Sigmoid colon (tissue), 7 donors: ENCODE measurements around the gene OR11L1. TPM values are rescaled to one million over a fixed set of nuclear protein-coding genes. Genes with fewer than 3 reads are reported as not detected.

Experiments used
- DNase-seq: peaks from one replicate; pipeline ENCODE4 v3.0.0-alpha.2; 2019
- H3K27ac ChIP-seq, 4 donors: fragments of 200-600 bp; sonication (generic); one replicate each; pipeline ENCODE4 v1.5.1; 2016 to 2019; ENCODE audit warnings: mild to moderate bottlenecking in 1 of 4
- H3K27me3 ChIP-seq, 3 donors: fragments of 200-600 bp; sonication (generic); one replicate each; pipeline ENCODE4 v1.5.1; 2019; ENCODE audit warnings: mild to moderate bottlenecking in 1 of 3
- H3K36me3 ChIP-seq, 4 donors: fragments of 200-600 bp; sonication (generic); one replicate each; pipeline ENCODE4 v1.5.1; 2016 to 2019
- H3K4me1 ChIP-seq, 4 donors: fragments of 200-600 bp; sonication (generic); one replicate each; pipeline ENCODE4 v1.5.1; 2017 to 2019
- H3K4me3 ChIP-seq, 4 donors: fragments of 200-600 bp; sonication (generic); one replicate each; pipeline ENCODE4 v1.5.1; 2017 to 2019; ENCODE audit warnings: mild to moderate bottlenecking in 2 of 4, moderate library complexity in 1 of 4
- H3K9me3 ChIP-seq, 4 donors: fragments of 200-600 bp in 3 of 4; sonication (generic) in 3 of 4; one replicate each; pipeline versions ENCODE4 v1.5.1 to v1.6.1; 2013 to 2019
- EP300 ChIP-seq, 4 donors: sonication (generic); formaldehyde crosslinking; IDR thresholded peaks; one replicate each; pipeline ENCODE4 v1.6.1; 2017; ENCODE audit warnings: antibody characterized with exemption in 4 of 4
- POLR2A ChIP-seq, 2 donors: fragments of 450-650 bp; IDR thresholded peaks; one replicate each; pipeline ENCODE4 v1.6.1; 2016; ENCODE audit warnings: antibody characterized with exemption in 2 of 2, mild to moderate bottlenecking in 2 of 2, moderate library complexity in 2 of 2
- POLR2AphosphoS5 ChIP-seq, 4 donors: sonication (generic); formaldehyde crosslinking; IDR thresholded peaks; one replicate each; pipeline ENCODE4 v1.6.1; 2017; ENCODE audit warnings: antibody characterized with exemption in 4 of 4
- WGBS, 2 donors: extraction: QIAGEN DNeasy Blood & Tissue Kit; methylation state at CpG; one replicate each; pipeline ENCODE4 v1.1.7; 2013; 5-methylcytosine and 5-hydroxymethylcytosine counted together
- intact Hi-C: fragments of 100-400 bp; cut with DNase I; formaldehyde crosslinking; loops from one replicate; pipeline ENCODE4 v1.15.1; 2023
- polyA plus RNA-seq, 3 donors: library from polyadenylated mRNA; stranded (reverse); fragments of 200-250 nt; gene quantifications; one replicate each; pipeline ENCODE4 v1.2.3, GENCODE V29; 2013
- total RNA-seq, 4 donors: library from RNA; depleted of rRNA; stranded (reverse); fragments of >200 nt; gene quantifications; one replicate each; pipeline ENCODE4 v1.1.0, GENCODE V29; 2016
- TF ChIP-seq, protein P1 (sequence below), 4 experiments: fragments of 450-650 bp in 3 of 4; fragments of 200-600 bp in 1 of 4; IDR thresholded peaks; one replicate each; pipeline ENCODE4 v1.5.1; 2016 to 2019; ENCODE audit warnings: antibody characterized with exemption in 4 of 4, mild to moderate bottlenecking in 3 of 4, moderate library complexity in 2 of 4
- donor health status: healthy with polysubstance abuse.
- donor health status: Bipolar disorder and iron deficiency.
- donor health status: healthy.

The OR11L1 gene
- total and polyA plus RNA-seq, 7 donors: not detected

DNA sequence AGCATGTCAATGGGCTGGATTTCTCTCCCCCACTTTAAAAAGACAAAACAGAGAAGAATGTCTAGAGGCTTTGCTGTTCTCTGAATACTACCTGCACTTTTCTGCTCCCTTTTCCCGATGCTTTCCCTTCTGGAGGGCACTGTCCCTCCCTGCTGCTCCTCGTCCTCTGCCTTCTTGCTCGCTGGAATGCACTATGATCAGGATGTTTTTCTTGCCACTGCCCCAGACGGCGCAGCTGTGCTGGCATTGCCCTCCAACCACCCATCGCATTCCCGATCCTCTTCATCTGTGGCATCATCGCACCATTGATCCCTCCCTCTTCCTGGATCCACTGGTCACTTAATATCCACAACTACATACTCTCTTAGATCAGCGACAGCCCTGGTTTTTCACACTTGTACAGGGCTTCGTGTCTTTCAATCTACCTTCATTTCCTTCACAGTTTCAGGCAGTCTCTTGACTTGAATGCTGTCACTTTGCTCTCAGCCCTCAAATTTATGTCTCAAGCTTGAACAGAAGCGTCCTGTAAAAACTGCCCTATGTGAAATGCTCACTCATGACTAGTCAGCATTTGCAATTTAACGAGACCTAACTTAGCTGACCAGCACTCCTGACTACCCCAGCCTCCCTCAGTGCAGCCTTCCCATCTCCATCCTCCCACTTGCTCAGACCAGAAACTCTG, 3.5 kb upstream of the OR11L1 start:
- 77 to 80% methylated on average over 12 of the region's 12 CpGs for WGBS, 2 donors
- Histone ChIP-seq H3K36me3 (no peaks in the 10 kb centered on the region), H3K27ac (no peak overlapping the region), H3K4me1 (no peaks in the 10 kb centered on the region), H3K4me3 (no peak overlapping the region), H3K9me3 (no peaks in the 10 kb centered on the region), H3K27me3 (no peaks in the 10 kb centered on the region)
- intact Hi-C loops: no loop called here
- no peak for DNase-seq
- TF ChIP-seq, protein P1, sequence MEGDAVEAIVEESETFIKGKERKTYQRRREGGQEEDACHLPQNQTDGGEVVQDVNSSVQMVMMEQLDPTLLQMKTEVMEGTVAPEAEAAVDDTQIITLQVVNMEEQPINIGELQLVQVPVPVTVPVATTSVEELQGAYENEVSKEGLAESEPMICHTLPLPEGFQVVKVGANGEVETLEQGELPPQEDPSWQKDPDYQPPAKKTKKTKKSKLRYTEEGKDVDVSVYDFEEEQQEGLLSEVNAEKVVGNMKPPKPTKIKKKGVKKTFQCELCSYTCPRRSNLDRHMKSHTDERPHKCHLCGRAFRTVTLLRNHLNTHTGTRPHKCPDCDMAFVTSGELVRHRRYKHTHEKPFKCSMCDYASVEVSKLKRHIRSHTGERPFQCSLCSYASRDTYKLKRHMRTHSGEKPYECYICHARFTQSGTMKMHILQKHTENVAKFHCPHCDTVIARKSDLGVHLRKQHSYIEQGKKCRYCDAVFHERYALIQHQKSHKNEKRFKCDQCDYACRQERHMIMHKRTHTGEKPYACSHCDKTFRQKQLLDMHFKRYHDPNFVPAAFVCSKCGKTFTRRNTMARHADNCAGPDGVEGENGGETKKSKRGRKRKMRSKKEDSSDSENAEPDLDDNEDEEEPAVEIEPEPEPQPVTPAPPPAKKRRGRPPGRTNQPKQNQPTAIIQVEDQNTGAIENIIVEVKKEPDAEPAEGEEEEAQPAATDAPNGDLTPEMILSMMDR (IDR thresholded peaks at IDR 0.05): no peak
- TF ChIP-seq POLR2A (IDR thresholded peaks at IDR 0.05) (no peak), EP300 (IDR thresholded peaks at IDR 0.05) (no peak), POLR2AphosphoS5 (IDR thresholded peaks at IDR 0.05) (no peak)

DNA sequence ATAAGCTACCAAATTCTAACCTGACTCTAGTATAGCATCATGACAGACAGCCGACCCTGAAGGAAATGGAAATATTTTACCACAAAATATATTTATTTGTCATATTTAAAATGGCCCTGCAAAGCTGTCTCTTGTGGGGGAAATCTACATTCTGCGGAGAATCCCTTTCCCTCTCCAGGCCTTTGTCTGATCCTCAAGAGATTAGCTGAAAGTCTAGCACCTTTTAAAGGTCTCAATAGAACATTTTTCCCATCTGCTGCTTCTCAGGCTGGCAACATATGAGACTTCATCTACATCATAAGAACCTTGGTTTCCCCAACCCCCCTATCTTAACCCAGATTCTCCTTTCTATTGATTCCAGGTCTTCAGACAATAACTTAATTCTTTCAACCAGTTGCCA, 1.7 kb upstream of the OR11L1 start:
- H3K4me3 ChIP-seq: no peak overlapping the region
- H3K27ac ChIP-seq: no peak overlapping the region
- H3K4me1 ChIP-seq: no peaks in the 10 kb centered on the region
- no peaks in the 10 kb centered on the region for H3K27me3 ChIP-seq
- TF ChIP-seq EP300 (IDR thresholded peaks at IDR 0.05) (no peak), POLR2A (IDR thresholded peaks at IDR 0.05) (no peak), POLR2AphosphoS5 (IDR thresholded peaks at IDR 0.05) (no peak)
- TF ChIP-seq, protein P1 (IDR thresholded peaks at IDR 0.05): no peak
- 89 to 91% methylated on average over 2 of the region's 2 CpGs for WGBS, 2 donors
- no peaks in the 10 kb centered on the region for H3K36me3 ChIP-seq
- no peaks in the 10 kb centered on the region for H3K9me3 ChIP-seq
- intact Hi-C loops: no loop called here
- DNase-seq: no peak

DNA sequence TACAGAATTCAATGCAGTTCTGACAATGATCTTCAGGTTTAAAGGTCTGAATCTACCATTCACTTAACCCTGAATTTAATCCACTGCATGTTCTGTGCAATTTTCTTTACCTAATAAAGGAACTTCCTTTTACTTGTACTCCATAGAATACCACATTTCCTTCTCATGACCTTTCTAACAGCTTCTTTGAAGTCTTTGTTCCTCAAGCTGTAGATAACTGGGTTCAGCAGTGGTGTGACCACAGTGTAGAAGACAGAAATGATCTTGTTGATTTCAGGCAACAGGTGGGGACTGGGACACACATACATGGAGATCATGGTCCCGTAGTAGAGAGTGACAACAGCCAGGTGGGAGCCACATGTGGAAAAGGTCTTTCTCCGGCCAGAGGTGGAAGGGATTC, 878 bp downstream of the OR11L1 start:
- Histone ChIP-seq H3K9me3 (no peaks in the 10 kb centered on the region), H3K36me3 (no peaks in the 10 kb centered on the region), H3K27ac (no peak overlapping the region), H3K27me3 (no peaks in the 10 kb centered on the region), H3K4me3 (no peak overlapping the region), H3K4me1 (no peaks in the 10 kb centered on the region)
- intact Hi-C loops: no loop called here
- WGBS, 2 donors: 72 to 90% methylated on average over 2 of the region's 2 CpGs
- no peak for DNase-seq
- TF ChIP-seq POLR2A (IDR thresholded peaks at IDR 0.05): no peak
- no peak for TF ChIP-seq EP300 (IDR thresholded peaks at IDR 0.05)
- no peak for TF ChIP-seq POLR2AphosphoS5 (IDR thresholded peaks at IDR 0.05)
- TF ChIP-seq, protein P1 (IDR thresholded peaks at IDR 0.05): no peak

DNA sequence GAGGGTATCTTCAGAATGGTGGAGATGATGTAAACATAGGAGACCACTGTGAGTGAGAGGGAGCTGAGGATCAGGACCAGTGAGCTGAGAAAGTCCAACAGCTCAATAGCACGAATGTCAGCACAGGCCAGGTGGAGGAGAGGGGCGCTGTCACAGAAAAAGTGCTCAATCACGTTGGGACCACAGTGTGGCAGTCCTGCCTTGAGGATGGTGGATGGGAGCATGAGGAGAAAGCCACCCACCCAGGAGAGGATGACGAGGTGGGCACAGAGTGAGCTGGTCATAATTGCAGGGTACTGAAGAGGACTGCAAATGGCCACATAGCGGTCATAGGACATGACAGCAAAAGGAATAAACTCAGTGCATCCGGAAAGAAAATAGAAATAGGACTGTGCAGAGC, 8.1 kb downstream of the OR11L1 start:
- intact Hi-C loops: no loop called here
- TF ChIP-seq, protein P1 (IDR thresholded peaks at IDR 0.05): no peak
- no peak for TF ChIP-seq EP300 (IDR thresholded peaks at IDR 0.05)
- no peaks in the 10 kb centered on the region for H3K4me1 ChIP-seq
- no peaks in the 10 kb centered on the region for H3K27me3 ChIP-seq
- no peak overlapping the region for H3K27ac ChIP-seq
- H3K4me3 ChIP-seq: no peak overlapping the region
- H3K36me3 ChIP-seq: no peaks in the 10 kb centered on the region
- 72 to 77% methylated on average over 6 of the region's 6 CpGs for WGBS, 2 donors
- DNase-seq: no peak
- no peaks in the 10 kb centered on the region for H3K9me3 ChIP-seq

DNA sequence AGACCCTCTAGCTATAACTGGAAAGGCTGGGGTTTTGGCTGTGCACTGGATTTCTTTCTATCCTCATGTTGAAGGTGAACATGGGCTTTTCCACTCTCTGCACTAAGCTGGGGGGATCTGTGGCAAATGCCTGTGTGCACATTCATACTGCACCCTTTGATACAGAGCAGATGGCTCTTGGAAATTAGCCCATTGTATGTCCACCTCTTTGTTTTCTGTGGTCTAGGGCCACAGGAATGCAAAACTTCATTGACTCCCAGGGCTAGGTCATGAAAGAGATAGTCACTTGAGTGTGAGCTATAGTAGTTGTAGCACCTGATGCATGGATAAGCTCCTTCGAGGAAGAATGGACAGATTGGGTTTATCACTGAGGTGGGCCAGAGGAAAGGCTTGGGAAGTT, 12.0 kb downstream of the OR11L1 start:
- Histone ChIP-seq H3K9me3 (no peaks in the 10 kb centered on the region), H3K27ac (no peak overlapping the region), H3K4me3 (no peak overlapping the region), H3K36me3 (no peaks in the 10 kb centered on the region), H3K4me1 (no peaks in the 10 kb centered on the region), H3K27me3 (no peaks in the 10 kb centered on the region)
- no peak for DNase-seq
- intact Hi-C loops: no loop called here
- TF ChIP-seq POLR2AphosphoS5 (IDR thresholded peaks at IDR 0.05) (no peak), POLR2A (IDR thresholded peaks at IDR 0.05) (no peak), EP300 (IDR thresholded peaks at IDR 0.05) (no peak)
- TF ChIP-seq, protein P1 (IDR thresholded peaks at IDR 0.05): no peak
- WGBS, 2 donors: 74 to 77% methylated on average over 1 of the region's 1 CpG
